ENCODE measurements around the gene SHISA6.
"Not testable (repeated sequence)": the region's sequence is repeated elsewhere in the genome, so short reads cannot be mapped to it uniquely, and the experiment has no call there.

SHISA6 gene

DNA sequence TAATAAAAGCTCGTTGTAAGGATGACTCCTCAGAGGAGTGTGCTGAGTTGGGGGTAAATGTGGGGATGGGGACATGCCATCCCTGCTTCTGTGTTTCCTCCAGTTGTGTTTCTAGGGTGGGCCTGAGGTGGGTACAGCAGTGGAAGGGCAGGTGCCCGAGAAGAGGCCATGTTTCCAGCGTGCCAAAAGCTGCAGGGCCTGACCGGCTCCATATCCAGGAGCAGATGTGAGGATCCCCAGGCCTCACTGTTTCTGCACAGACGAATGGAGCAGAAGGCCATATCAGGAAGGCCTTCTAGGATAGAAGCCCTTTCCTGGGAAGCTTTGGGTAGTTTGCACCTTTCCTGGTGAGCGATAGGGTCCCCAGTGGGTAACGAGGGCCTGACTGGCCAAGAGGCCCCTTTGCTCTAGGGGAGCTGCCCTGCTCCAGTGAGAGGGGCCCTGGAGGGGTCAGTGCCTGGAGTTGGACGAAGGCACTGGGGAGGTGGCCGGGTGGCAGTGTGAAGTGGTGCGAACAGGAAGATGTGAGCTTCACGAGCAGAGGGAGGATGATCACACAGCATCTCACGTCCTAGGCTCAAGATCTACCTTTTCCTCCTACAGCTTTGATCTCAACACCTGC, 62.9 kb downstream of the SHISA6 start:
- DNase-seq: no peak

DNA sequence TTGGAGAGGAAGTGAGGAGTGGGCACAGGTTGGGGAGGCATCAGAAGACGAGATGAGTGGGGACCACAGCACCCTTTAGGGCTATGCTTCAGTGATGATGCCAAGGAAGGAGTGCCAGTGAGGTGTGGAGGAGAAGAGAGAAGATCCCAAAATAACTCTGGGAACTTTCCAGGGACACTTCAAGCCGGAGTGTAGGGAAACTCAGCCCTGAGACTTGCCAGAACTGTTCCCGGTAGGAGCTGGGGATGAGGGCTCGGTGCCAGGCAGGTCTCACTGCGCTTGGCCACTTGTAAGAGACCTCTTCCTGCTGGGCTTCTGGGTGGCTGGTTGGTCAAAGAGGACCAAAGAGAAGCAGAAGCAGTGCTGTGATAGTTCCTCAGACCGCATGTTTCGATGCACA, 63.6 kb downstream of the SHISA6 start:
- DNase-seq: no peak

DNA sequence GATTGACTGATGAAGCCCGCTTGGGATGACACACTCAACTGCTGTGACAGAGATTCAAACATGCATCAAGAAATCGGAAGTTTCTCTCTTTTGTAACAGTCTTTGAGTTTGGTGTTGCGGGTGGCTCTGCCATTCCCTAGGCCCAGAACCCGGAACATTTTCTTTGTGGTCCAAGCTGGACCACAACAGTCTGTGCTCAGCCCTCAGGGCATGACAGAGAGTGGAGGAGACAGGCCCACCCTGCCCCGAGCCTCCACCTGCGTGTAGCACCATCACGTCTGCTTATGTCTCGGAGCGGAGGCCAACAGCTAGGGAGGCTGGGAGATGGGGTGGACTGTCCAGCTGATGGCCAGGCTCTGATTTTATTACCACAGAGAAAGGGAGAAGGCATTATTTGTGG, 64.5 kb downstream of the SHISA6 start:
- DNase-seq: no peak

DNA sequence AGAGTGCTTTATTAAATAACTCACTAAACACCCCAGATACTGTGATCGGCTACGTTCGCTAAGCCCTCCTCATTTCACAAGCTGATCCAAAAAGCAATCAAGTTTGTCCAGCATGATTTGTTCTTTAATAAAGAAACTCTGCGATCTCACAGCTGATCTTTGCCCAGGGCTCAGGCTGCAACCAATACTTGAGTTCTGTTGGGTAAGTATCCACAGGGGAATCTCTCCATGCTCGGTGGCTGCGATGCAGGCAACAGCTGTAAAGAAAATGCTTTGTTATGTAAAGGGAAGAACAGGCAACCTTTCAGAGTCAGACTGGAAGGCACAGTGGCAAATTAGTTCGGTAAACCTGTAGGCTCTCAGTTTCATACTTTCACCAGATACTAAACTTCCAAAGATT, 67.5 kb downstream of the SHISA6 start:
- no peak for DNase-seq

DNA sequence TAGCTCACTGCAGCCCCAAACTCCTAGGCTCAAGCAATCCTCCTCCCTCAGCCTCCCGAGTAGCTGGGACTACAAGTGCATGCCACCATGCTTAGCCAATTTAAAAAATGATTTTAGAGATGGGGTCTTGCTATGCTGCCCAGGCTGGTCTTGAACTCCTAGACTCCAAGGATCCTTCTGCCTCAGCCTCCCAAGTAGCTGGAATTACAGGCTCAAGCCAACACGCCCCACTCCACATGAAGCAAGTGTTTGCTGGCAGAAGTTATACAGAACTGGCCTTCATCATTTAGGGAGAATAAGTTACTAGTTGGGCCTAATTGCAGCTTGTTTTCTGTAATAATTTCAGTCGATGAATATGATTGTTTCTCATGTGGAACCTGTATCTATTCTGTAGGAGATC, 68.0 kb downstream of the SHISA6 start:
- DNase-seq: no peak

DNA sequence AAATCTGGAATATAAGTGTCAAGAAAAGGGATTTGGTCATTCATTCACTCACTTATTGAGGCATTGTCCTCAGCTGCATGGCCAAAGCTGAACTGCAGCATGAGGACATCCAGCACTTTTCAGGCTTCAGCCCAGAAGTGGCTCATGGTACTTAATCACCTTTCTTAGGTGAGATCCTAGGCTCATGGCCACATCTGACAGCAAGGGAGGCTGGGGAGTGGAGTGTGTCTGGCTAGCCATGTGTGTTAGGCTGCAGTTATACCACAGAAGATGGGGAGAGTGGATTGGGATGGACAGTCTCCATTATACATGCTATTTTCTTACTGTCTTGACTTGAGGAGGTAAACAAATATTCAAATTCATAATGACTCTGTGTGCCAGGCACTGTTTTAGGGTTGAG, 68.8 kb downstream of the SHISA6 start:
- DNase-seq: no peak

DNA sequence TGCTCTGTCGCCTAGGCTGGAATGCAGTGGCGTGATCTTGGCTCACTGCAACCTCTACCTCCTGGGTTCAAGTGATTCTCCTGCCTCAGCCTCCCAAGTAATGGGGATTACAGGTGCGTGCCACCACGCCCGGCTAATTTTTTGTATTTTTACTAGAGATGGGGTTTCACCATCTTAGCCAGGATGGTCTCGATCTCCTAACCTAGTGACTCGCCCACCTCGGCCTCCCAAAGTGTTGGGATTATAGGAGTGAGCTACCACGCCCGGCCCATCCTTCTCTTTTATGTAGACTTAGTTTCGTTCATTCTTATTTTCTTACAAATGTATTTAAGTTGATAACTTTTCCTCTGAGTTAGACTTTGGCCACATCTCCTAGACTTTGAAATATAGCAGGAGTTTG, 75.4 kb downstream of the SHISA6 start:
- DNase-seq: not testable (repeated sequence)

DNA sequence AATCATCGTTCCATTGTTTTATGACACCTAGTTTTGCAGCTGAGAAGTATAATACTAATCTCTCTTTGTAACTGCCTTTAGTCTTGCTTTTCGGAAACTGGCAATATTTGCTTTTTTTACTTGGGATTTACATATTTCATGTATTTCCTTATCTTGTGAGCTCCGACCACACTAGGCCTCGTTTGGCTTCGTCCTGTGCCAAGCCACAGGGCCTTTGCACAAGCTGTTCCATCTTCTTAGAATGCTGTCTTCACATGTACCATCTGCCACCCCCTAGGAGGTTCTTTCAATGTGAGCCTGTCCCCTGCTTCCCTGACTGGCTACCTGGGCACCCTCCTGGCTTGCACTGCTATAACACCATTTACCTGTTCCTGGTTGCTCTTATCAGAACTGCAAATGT, 77.2 kb downstream of the SHISA6 start:
- DNase-seq: no peak

DNA sequence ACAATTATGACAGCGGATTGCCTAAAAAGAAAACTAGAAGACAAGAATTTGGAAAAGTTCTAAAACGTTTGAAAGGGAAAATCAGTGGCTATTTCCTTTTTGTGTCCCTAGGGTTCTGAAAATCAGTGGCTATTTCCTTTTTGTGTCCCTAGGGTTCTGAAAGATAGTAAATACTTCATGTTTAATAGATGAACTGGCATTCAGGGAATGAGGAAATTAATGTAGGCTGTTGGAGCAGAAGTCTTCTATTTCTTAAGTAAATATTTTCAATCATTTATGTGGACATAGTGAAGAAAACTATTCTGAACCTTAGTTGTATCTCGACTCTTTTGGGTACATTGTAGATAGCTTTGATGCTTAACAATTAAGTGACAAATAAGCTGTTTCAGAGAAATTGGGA, 78.9 kb downstream of the SHISA6 start:
- no peak for DNase-seq

DNA sequence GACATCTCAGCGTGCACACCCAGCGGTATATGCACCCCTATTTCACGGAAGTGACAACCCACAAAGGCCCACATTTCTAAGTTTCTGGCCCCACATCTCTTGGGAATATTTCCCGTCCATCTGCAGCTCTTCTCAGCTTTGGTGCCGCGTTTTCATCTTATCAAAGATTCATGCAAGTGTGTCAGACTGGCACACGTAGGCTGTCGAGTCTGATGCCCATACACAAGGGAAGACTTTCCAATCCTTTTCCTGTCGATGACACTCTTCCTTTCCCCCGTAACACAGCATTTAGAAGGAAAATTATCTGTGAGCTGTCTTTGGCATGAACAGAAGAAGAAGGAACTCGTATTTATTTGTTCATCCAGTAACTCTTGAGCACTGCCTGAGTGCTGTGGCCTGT, 83.0 kb downstream of the SHISA6 start:
- no peak for DNase-seq

DNA sequence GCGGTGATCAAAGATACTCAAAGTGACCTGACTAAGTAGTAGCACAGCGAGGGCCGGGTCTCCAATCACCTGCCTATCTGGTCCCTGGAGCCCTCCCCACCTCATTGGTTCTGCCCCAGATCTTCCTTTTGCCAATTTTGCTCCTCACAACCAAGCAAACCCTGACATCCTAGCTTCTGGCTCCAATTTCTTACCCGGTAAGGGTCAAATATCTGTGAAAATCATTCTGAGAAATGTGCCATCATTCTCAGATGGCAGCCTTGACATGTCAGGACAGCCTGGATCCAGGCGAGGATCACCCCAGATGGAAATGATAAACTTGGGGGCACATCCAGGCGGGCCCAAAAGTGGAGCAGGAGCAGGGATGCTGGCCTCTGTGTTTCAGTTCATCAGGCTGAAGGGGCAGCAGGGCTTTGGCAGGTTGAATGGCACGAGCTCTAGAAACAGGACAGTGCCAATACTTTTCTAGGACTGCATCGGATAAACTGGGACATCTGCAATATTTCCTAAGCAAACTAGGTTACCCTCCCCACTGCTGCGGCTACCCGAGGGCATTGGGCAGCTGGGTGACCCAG, 83.9 kb downstream of the SHISA6 start:
- DNase-seq: no peak

DNA sequence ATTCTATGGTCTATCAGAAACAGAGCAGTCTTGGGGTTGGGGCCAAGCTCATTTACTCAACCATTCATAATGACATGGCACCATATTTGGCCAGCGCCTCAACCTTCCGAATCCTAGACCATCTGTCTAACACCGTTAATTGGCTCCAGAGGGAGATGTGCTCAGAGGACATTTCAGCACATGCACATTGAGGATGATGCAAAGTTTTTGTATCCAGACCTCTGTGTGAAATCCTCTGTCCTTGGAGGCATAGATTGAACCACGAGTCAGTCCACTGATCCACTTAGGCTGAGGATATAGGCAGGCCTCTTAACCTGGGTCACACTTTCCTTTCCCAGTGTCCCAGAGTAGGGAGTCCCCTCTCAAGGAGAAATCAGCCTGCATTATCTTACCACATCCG, 85.5 kb downstream of the SHISA6 start:
- no peak for DNase-seq

DNA sequence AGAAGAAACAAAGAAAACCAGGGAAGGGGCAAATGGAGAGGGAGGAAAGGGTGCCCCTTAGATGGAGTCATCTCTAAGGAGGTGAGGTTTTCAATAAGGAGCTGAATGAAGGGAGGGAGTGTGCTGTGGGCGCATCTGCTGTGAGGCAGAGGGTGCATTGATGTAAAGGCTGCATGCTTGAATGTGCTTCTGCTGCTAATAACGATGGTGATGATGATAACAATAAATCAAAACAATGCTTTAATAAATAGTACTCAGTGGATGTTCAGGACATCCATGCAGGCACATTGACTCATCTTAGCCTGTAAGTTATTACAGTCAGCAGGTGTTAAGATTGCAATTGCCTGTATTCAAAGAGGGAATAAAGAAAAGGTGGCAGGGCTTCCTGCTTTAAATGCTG, 87.8 kb downstream of the SHISA6 start:
- DNase-seq: no peak

DNA sequence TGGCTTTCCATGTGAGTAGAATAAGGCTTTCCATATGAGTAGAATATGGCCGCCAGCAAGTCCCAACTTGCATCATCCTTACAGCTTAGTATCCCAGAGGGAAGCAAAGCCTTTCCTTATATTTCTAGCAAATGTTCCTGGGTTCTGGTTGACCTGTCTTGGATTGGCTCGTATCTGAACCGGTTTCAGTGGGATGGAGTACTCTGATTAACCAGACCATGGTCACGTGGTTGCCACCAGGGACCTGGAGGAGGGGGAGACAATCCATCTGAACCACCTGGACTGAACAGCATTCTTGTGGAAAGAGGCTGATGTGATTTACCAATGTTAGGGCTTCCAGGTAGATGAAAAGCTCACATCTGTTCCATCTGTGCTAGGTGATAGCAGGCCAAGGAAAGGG, 89.0 kb downstream of the SHISA6 start:
- no peak for DNase-seq

DNA sequence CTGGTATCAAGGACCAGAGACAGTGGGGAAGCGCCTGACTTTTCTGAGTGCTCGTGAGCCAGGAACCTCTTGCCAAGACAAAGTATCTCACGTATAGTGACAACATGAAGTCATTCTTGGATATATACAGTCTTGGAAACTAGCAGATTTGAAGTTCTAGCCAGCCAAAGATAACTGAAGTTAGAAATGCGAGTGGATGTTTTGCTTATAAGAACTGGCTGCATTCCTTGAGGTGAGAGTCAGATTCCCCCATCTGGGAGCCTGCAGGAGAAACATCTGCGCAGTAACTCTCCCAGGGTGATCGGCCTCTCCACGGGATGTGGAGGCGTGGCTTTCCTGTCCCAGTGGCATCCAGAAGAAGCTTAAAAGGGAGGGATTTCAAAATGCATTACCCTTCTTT, 89.8 kb downstream of the SHISA6 start:
- no peak for DNase-seq

DNA sequence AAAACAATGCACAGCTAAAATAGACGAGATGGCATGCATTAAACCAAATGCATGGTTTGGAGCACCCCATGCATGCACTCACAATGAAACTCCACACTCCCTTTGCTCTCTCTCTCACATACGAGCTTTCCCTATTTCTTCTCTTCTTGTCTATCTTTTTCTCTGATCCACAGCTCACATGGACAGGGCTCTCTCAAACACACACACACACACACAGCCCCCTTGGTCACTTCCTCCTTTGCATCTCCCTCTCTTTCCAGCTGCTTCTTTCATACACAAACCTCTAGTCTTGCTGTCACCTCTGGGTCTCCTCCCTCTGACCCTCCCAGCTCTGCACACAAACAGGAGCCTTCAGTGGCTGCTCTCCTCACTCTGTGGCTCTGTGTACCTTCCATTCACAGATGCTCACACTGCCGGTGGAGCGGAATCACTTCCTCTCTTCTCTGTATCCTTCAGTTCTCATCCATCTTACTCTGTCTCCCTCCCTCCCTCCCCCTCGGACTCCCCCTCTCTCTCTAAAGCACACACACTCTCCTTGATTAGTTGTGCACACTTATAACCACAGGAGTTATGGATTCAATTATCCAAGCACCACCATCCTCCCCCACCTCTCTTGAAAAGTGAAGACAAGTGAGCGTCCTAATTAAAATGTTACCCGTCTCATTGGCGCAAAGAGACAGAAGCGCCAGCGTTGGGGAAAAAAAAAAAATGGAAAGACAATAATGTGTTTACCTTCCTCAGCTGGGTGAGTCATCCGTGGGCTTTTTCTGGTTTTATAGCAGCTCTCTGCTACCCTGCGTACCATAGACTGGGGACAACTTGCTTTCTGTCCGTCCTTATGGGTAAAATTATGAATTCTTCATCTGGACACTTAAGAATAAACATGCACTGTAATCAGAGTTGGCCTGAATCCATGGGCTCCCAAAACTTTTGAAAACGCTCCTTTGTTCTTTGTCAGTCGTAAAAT, 90.8 kb downstream of the SHISA6 start:
- no peak for DNase-seq

DNA sequence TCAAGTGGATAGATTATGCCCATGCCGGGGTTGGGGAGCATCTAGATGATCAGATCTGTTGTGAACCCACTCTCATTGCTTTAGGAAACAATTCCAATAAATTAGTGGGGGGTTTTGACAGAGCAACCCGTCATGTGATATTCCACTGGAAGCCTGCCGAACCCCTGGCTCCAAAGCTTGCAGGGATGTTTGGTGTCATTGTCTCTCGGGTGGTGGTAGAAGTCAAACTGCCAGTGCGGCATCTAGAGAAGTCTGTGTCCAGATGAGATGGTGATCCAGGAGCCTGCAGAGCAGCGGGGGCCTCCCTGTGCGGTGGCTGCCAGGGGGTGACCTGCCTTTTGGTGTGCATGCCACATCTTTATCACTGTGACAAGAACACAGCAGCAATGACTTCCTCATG, 91.7 kb downstream of the SHISA6 start:
- no peak for DNase-seq

DNA sequence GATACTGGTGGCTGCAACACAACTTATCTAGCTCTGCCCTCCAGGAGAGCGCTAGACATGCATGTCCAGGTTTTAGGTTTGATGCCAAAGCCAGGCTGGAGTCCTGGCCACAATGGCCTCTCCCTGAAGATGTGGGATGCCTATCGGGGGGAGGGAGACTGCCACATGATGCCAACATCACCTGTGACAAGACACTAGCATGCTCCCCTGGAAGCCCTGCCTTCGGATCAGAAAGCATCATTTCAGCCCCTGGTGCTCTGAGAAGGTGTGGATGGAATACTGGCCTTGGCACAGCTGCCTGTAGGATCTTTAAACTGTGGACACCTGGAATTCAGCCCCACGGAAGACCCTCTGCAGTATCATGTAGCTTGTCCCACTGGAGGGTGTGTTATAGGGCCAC, 93.5 kb downstream of the SHISA6 start:
- DNase-seq: no peak

DNA sequence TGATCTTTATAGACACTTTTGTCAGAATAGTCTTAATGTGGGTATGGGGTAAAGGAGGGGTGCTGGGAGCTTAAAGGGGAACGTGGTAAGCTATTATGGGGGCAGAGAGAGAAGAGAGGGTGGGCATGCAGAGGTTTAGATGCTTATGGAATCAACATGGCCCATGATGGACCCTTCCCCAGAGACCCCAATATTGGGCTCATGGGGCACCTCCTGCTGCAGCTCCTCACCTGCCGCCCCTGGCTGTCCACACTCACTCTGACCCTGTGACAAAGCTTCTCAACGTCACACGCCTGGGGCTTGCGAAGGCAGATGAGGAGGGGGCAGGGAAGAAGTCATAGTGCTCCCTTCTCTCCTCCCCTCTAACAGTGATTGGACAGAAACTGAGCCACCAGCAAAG, 95.3 kb downstream of the SHISA6 start:
- no peak for DNase-seq

DNA sequence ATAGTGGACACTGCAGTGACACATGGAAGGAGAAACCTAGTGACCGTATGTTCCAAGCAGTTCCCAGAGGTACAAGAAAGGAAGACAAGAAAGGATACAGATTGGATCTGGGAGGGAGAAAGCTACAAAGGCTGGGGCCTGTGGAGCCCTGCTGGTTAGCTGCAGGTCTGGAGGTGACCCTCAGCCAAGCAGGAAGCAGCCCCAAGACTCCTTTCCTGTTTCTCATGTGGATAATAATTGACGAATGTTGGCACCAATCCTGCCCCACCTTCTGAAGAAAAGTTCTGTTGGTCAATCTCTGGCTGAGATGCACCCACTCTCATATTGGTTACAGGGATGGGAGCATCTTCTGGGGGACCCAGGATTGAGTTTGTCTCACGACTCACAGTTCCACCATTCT, 99.8 kb downstream of the SHISA6 start:
- no peak for DNase-seq

DNA sequence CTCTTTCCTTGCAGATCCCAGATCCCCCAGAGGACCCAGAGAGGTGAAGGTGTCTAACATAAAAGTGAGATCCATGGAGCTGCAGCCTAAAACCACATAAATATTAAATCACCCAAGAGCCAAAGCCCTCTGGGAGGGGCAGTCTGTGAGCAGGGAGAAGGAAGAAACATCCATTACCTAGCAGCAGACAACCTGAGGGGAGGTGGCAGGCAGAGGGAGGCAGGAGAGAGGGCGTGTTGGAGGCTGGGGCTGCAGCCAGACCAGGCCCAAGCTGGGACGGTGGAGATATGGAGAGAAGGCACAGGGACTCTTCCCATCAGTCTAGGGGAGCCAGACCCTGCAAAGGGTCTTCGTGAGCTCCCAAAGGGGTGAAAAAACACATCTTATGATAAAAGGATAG, 101.1 kb downstream of the SHISA6 start:
- no peak for DNase-seq

DNA sequence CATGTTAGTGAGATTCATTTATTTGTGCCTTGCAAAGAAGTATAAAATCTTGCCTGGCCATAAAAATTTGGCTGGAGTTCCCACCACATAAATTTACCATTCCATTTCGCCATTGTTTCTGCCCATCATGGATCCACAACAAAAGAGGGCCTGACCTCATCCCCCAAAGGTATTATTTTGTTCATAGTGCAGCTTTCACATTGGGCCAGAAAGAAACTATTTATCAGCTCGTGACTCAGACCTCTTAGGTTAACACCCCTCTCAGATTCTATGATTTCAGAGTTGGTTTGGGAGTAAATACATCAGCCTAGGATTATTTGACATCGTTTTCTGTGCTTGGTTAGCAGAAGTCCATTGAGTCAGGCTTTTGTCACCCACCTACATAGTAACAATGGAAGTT, 108.1 kb downstream of the SHISA6 start:
- DNase-seq: no peak

DNA sequence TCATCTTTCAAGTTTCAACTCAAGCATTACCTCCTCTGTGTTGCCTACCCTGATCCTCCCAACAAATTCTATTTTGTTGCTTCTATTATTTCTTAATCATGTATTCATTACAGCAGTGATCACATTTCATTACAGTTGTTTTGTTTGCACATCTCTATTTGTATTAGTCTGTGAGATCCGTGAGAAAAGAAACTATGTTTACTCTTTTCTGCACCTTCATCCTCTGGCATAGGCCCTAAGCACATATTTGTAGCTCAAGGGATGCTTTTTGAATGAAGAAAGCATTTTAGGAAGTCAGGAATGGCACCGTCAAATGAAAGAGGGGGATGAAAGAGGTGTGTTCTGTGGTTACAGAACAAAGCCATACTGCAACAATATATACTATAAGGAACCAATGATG, 110.5 kb downstream of the SHISA6 start:
- DNase-seq: no peak

DNA sequence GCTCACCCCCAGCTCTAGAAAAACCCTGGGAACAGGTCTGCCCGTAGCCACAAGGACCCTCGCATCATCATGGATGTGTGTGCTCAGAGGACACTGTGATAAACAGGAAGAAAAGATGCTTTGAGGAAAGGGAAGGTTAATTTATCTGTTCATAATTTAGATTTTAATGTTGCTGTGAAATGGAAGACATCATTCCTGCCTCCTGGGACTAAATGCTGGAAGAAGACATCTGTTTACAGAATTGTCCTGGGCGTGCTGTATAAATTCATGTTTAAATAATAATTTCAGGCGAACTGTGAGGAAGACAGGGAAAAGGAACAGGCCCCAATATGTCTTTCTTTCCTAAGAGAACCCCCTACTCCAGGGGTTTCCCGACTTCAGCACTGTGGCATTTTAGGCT, 112.6 kb downstream of the SHISA6 start:
- DNase-seq: no peak

Data from T1000 (cell line).